SH-SY5Y (cell line): Measurements from ENCODE around the gene SMARCD1.

Experiments used
- GATA2 ChIP-seq: IDR thresholded peaks from 2 replicates; pipeline ENCODE4 v1.6.1; 2011; ENCODE audit warnings: mild to moderate bottlenecking, low read depth, low read length
- GATA3 ChIP-seq: IDR thresholded peaks from 2 replicates; pipeline ENCODE4 v1.6.1; 2011; ENCODE audit warnings: low read depth, mild to moderate bottlenecking, low read length, moderate library complexity

The SMARCD1 gene

DNA sequence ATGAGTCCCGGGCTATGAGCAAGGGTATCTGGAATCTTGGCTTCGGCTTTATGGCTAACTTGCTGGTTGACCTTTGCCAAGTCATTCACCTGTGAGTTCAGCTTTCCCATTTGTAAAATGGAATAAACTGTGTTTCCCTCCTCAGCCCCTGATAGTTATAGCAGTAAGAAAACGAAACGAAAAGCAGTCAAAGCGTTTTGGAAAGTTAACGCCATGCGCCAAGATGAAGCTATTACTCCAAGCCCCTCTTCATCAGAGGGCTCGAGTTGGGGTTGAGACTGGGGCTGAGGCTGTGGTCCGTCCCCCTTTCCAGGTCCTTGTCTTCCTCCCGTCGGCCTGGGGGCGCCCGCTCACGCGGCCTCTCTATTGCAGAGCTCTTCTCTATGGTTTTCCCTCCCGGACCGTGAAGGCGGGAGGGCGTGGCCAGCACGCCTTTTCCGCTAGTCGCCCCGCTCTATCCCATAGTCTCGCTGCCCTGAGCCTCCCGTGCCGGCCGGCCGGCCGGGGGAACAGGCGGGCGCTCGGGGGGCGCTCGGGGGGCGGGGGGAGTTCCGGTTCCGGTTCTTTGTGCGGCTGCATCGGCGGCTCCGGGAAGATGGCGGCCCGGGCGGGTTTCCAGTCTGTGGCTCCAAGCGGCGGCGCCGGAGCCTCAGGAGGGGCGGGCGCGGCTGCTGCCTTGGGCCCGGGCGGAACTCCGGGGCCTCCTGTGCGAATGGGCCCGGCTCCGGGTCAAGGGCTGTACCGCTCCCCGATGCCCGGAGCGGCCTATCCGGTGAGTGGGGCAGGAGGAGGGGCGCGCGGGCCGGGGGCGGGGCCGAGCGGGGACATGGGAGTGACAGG, at the start of gene SMARCD1:
Gene SMARCD1 (plus strand): TSS at position 568 of the 840 bp plus-strand sequence. CDS start 28 bp downstream, at position 596.
- TF ChIP-seq GATA3: no peak
- no peak for TF ChIP-seq GATA2

DNA sequence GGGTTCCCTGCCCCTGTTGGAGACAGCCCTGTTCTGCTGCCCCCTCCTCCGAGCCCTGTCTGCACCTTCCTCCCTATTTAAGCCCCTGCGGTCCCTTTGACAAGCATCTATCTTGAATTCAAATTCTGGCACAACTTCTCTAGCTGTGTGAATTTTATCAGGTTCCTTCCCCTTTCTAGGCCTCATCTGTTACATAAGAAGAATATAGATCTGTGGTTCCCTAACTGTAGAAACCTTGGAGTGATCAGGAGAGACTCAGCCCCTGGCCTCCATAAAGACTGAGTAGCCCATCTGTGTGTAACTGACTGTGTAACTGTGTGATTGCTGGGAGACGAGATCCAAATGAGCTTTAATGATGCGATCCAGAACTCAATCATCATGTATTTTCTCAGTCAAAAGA, 46.8 kb upstream of the SMARCD1 start:
- TF ChIP-seq GATA2 (no peak), GATA3 (no peak)

DNA sequence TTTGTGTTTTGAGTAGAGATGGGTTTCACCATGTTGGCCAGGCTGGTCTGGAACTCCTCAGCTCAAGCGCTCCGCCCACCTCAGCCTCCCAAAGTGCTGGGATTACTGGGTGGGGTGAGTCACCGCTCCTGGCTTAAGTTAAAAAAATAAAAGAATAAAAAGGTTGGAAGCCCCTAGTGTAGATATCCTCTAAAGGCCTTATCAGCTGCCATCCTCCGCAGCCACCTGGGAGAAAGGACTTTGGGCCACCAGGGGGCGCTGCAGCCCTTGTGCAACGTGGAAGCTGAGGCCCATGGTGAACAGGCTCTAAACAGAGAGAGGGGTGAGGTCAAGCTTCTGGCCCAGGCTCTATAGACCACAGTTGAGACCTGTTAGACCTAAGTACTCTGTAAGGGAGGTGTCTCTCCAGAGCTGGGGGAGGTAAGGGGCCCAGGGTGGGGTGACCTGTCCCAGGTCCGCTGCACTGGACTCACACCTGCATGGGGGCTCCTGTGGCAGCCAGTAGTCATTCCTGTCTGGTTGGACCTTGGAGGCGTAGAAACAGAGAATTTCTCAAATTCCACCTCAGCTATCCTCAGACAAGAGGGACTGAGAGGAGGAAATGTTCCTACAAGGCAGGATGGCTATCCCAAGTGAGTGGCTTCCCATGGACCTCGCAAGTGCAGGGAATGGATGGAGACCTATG, 45.8 kb upstream of the SMARCD1 start:
- no peak for TF ChIP-seq GATA3
- TF ChIP-seq GATA2: peak; percentile 43

DNA sequence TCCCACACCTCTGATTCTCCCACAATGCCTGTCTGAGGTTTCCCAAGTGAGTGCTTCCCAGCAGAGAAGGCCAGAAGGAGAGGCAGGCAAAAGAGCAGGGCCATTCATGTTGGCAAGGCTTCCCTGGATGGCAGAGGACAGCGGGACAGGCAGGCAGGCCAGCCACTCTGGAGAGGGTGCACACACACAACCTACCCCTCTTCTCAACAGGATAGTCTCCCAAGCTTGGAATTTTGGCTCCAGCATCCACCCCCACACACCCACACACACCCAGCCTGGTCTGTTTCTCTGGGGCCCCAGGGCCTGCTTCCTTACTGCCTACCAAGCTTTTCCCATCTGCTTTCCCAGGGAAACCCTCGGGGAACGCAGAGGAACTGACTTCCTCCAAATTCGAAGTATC, 44.5 kb upstream of the SMARCD1 start:
- no peak for TF ChIP-seq GATA3
- TF ChIP-seq GATA2: no peak

DNA sequence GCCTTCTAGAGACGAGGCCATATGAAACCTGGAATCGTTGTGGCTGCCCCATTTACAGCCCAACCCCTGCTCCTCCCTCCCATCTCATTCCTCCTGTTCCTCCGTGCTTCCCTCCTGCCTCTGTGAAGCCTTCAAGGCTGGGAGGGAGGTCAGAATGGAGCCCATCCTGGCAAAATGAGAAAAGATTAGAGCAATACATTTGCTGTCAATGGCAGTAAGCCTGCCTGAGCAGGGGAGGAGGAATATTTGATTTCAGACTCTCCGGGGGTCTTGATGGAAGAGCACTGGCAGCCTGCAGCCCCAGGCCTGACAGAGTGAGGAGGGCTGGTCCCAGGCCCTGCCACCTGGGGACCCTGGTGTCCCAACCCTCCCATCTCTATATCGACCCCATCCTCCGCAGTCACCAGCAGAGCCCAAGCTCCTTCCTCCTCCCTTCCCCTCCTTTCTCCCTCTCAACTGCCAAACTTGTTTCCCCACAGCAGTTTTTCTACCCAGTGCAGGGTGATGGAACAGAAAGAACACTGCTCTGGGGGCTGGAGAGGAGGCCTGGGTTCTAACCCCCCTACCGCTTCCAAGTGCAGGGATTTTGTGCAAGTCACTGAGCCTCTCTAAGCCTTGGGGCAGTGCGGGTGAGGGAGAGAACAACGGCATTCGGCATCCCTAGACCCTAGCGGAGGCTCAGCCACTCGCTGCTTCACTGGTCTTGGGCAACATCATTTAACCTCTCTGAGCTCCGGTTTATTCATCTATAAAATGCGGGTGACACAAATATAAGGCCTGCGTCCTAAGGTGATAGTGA, 43.9 kb upstream of the SMARCD1 start:
- TF ChIP-seq GATA2 (no peak), GATA3 (no peak)

DNA sequence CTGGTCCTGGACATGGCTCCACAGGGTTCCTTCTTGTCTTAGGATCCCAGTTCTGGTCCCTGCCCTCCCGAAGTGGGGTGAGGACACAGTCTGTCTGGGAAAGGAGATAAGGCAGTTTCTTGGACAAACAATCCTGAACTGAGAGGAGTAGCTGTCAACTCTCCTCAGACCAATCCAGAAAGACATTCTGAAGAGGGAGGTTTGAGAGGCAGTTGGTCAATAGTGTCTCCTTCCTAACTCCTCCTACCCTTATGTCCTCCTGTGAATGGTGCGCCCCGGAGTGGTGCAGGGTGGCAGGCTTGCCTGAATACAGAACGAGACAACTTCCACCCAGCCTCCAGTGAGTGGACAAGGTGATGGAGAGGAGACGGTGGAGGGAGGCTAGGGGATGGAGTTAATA, 43.2 kb upstream of the SMARCD1 start:
- TF ChIP-seq GATA2 (no peak), GATA3 (no peak)

DNA sequence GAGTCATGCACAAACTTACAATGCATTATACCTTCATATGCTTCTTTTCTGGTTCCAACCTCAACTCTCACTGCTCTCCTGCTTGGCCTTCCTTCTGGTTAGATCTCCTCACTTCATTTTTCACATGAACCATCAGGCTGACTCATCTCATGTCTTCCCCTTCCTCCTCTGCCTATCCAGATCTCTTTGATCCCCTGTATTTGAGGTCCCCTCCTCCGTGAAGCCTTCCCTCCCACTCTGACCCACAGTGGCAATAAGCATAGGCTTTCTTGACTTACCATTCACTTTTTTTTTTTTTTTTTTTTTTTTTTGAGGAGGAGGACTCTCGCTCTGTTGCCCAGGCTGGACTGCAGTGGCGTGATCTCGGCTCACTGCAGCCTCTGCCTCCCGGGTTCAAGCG, 42.4 kb upstream of the SMARCD1 start:
- TF ChIP-seq GATA3 (no peak), GATA2 (no peak)

DNA sequence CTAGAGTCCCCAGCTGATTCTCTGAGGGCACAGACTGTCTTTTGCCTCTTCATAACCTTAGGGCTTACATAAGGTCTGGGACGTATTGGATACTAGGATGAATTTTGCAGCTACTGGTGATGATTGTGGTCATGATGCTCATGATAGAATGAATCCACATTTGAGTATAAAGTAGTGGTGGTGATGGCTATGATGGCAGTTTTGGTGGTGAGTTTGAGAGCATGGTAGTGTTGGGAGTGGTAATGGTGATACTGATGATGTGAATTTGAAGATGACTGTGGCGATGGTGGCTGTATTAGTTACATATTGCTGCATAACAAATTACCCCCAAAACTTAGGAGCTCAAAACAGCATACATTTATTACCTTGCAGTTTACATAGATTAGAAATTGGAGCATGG, 41.8 kb upstream of the SMARCD1 start:
- no peak for TF ChIP-seq GATA3
- TF ChIP-seq GATA2: no peak

DNA sequence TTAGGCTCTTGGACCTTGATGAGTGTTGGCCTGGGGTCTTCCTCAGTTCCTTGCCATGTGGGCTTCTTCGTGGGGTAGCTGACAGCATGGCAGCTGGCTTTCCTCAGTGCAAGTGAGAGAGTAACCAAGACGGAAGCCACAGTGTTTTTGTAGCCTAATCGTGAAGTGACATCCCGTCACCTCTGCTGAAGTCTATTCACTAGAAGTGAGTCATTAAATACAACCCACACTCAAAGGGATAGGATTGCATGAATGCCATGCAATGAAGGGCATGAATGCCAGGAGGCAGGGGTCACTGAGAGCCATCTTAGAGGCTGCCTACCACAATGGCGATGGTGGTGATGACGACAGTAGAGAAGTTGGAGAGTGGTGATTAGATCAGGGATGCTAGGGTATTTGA, 41.3 kb upstream of the SMARCD1 start:
- TF ChIP-seq GATA3 (no peak), GATA2 (no peak)

DNA sequence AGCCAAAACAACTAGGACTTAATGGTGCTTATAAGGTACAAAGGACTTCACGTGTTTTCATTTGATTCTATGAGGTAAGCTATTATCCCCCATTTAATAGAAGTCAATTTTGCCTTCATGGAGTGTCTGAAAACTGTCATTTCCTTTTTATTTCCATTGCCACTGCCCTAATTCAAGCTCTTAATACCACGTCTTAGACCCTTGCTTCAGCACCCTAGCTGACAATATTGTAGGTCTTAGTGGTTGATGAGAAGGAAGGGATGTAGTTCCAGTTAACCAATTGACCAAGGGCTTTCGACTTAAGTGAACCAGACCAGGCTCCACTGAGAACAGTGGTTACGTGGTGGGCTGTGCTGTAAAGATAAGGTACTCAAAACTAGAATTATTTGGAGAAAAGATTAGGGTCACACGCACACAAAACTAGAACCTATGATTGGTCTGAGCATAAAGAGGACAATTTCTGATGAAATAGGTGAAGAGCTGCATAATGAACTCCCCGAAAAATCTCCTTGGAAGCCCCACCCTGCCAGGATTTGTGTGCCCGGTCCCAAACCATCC, 37.4 kb upstream of the SMARCD1 start:
- TF ChIP-seq GATA2: no peak
- TF ChIP-seq GATA3: no peak

DNA sequence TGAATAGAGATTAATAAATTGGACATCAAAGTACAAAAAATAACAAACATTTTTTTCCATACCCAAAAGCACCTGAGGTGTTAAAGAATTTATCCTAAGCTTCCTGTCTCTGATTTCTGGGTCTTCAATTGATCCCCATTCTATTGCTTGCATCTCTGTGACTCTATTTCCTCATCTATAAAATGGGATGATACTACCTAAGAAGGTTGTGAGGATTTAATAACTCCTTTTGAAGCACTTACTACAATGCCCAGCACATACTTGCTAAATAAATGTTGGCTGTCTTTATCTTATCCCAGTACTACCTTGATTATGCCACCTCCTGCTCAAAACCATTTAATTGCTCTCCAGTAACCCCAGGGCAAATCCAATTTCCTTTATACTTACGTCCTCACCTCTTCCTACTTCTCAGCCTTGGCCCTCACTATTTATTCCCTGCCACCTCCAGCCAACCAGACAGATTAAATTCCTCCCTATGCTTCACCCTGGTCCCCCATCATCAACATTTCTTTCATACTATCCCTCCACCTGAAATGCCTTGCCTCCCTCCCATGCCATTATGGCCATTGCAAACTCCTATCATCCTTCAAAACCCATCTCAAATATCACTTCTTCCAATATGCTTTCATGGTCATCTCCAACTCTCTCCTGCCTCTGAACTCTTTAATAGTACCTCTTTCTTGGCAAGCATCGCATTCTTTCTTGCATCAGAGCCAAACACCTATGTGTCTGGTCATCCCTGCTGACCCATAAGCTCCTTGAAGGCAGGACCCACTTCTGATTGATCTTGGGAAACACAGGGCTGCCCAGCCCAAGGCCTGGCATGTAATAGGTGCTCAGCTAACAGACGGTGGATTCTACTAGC, 35.7 kb upstream of the SMARCD1 start:
- TF ChIP-seq GATA3 (no peak), GATA2 (no peak)

DNA sequence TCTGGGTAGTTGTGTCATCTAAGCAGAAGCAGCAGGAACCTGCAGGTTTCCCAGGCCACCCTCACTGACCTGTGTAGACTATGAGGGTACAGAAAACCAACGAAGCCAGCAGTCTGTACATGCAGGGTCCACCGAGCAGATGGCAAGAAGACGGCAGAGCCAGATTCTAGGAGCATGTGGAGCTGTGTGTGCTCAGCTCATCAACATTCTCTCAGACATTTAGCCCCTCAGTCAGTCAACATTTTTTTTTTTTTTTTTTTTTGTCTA, 35.1 kb upstream of the SMARCD1 start:
- no peak for TF ChIP-seq GATA2
- TF ChIP-seq GATA3: no peak

DNA sequence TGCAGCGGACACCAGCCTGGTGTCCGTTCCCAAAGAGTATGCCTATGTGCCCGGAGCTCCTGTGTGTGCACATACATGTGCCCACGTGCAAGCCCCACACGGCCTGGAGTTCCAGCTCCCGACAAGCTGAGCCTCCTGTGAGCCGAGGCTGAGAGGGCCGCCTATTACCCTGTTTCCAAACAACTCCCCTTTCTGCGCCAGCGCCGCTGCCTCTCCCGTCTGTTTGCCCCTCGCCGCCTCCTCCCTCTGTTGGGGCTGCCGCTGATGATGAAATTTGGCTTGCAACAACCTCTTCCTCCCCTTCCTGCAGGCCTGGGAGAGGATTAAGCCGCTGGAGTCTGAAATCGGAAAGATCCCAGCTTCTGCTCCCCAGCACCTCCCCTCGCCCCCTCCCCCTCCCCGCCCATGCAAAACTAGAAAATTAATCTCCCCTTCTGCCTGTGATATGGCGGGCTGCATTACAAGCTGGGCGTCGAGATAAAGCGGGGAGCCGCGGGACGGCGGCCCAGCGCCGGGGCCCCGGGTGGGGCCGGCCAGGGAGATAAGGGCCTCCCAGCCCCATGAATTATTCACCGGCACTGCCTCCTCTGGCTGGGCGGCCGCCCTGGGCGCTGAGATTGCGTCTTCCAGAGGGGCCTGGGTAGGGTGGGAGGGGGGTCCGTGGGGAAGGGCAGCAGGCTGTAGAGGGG, 34.6 kb upstream of the SMARCD1 start:
- peak; percentile 40; the same call in 1 of the 2 replicates for TF ChIP-seq GATA2
- TF ChIP-seq GATA3: no peak

DNA sequence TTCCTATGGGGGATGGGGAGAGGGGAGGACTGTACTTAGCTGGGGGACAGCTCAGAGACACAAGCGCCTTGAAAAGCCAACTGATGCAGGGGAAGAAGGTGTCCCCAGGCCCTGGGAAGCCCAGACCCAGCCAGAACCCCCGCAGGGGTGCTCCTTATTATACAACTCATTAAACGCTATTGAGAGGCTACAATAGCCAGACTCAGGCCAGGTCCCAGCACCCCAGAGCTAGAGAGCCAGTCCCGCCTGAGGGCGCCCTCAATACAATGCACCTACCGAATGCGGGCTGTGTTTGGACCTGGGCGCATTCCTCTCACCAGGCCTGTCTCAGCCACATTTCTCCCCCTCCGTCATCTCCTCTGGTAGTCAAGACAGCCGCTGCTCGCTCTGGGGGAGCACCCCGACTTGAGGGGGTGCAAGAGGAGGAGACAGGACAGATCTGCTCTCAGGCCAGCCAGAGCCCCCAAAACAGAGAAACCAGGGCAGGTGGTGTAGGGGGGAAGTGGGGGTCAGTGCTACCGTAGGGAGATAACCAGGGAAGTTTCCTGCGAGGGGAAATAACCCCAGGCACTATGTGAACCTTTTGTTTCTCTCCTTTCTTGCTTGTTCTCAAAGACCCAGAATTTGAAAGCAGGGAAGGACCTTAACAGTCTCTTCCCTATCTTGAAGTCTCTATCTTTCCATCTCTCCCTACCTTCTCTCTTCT, 33.9 kb upstream of the SMARCD1 start:
- TF ChIP-seq GATA3 (no peak), GATA2 (no peak)
